DMS79 treated with DMSO at 0.1 percent for 48 hours (cell line): ENCODE measurements around the gene AKAP13.
A peak's percentile ranks its signal among the peaks of the same experiment; 100 is the strongest.
"Not testable (repeated sequence)": the region's sequence is repeated elsewhere in the genome, so short reads cannot be mapped to it uniquely, and the experiment has no call there.

ENCODE experiments used
- DNase-seq: peaks from one replicate; lab custom pipeline; 2025; lab: John Stamatoyannopoulos, UW

The AKAP13 gene, protein sequence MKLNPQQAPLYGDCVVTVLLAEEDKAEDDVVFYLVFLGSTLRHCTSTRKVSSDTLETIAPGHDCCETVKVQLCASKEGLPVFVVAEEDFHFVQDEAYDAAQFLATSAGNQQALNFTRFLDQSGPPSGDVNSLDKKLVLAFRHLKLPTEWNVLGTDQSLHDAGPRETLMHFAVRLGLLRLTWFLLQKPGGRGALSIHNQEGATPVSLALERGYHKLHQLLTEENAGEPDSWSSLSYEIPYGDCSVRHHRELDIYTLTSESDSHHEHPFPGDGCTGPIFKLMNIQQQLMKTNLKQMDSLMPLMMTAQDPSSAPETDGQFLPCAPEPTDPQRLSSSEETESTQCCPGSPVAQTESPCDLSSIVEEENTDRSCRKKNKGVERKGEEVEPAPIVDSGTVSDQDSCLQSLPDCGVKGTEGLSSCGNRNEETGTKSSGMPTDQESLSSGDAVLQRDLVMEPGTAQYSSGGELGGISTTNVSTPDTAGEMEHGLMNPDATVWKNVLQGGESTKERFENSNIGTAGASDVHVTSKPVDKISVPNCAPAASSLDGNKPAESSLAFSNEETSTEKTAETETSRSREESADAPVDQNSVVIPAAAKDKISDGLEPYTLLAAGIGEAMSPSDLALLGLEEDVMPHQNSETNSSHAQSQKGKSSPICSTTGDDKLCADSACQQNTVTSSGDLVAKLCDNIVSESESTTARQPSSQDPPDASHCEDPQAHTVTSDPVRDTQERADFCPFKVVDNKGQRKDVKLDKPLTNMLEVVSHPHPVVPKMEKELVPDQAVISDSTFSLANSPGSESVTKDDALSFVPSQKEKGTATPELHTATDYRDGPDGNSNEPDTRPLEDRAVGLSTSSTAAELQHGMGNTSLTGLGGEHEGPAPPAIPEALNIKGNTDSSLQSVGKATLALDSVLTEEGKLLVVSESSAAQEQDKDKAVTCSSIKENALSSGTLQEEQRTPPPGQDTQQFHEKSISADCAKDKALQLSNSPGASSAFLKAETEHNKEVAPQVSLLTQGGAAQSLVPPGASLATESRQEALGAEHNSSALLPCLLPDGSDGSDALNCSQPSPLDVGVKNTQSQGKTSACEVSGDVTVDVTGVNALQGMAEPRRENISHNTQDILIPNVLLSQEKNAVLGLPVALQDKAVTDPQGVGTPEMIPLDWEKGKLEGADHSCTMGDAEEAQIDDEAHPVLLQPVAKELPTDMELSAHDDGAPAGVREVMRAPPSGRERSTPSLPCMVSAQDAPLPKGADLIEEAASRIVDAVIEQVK (N-terminal part only)

GRCh38 chr15:85380217-85380811 is at the start of gene AKAP13:
TSS of gene AKAP13 (plus strand) at chr15:85380603. CDS start at chr15:85485721, 105,118 bp downstream.
- peak; percentile 74 for DNase-seq

- DNase-seq = peak; percentile 22
Measured at GRCh38 chr15:85330901-85331588, 49.4 kb upstream of the AKAP13 start.

DNA sequence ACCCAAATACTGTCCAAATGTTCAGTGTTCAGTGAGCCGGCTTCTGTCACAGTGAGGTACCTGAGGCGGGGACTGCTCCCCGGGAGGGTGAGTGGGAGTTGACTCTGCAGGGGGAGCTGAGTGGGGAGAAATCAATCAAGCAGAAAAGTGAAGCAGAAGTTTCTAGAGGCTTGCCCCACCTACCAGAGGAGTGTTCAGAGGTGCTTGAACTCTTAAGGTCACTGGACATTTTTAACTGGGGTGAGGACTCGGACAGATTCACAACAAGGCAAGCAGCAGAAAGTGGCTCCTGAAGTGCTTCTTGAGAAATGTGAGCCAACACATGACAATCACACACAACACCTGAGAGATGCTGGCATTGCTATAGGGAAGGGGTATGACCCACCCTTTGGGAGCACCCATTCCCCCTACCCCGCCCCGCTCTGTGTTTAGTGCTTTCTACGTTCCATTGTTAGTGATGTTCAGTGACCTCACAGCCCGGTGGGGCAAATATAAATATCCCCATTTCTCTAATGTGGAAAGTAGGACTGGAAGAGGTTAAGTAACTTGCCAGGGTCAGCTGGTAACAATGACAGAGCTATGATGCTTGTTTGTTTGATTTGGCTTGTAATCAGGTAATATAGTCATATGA is 48.6 kb upstream of the AKAP13 start:
- DNase-seq = no peak

- no peak for DNase-seq
Measured at GRCh38 chr15:85333132-85333831, 47.1 kb upstream of the AKAP13 start.

DNA sequence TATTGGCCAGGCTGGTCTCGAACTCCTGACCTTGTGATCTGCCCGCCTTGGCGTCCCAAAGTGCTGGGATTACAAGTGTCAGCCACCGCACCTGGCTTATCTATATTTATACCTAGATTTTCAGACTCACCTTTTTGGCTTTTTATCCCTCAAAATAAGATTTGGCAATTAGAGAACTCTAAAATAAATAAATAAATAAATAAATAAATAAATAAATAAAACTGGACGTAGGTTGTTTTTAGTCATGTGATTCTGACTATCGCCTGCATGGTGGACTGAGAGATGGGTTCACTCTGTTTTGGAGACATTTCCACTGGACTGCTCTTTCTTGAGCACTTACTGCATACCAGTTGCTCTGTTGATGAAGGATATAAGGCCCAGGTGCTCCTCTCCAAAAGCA is 46.2 kb upstream of the AKAP13 start:
- no peak for DNase-seq

DNA sequence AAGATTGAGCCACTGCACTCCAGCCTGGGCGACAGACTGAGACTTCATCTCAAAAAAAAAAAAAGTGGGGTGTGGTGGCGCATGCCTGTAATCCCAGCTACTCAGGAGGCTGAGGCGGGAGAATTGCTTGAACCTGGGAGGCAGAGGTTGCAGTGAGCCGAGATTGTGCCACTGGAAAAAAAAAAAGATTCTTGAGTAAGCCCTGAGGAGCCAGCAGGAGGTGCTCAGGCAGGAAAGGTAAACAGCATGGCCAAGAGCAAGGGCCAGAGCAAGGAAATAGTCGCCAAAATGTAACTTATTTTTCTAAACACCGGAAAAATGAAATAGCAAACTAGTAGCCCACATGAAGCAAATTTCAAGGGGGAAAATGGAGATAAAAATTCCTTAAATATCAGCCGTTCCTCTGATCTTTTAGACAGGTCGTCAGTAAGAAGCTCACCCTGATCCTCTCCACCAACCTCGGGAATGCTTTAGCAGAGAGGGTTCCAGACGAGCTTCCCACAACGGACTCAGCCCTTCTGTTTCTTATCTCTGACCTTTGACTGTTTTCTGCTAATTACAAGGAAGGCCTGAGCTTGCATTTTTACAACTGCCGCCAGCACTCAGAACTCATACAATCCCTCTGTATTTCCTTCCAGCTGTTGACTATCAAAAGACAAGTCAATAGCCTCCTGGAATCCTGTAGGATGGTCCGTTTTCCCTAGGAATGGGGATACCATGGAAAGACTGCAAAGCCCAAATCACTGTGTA is 45.0 kb upstream of the AKAP13 start:
- no peak for DNase-seq

GRCh38 chr15:85336880-85337279 is 43.5 kb upstream of the AKAP13 start:
- no peak for DNase-seq

DNA sequence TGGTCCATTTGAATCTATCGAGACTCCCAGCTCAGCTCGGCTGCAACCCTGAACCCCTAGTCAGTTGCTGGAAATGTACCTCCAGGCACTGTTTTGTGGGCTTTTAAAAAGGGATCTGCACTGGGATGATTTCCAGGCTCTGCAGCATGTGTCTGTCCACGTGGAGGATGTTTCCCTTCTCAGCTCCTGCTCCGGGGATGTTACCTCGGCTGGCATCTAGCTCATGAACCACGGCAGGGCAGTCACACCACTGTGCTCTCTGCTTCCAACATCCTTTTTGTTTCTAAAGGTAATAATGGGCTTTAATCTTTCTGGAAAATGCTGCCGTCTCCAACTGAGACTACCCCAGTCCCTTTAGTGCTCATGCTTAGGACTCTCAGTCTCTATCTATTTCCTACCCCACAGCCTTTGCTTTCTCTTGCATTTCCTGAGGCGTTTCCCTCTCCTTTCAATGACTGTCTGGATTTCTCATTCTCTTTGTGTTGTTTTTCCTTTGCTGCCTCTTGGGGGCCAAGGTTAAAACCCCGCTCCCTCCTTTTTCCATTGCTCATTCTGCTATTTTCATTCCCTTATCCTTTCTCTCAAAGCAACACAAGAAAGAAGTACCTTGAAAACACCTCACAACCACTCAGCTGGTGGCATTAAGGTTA is 42.9 kb upstream of the AKAP13 start:
- DNase-seq = no peak

DNA sequence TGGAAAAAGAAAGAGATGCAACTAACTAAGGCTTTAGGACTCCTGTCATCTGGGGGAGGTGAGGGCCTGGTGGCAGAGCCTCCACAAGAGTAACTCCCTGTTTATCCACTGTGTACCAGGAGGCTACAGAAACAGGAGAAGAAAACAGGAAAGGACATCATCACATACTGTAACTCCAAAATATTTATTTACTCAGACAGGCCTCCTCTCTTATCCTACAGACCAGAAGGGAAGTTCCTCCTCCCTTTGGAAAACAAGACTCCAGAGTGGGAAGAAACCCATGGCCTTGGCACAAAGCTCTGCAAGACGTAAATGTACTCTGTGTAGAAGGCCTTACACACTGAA is 40.1 kb upstream of the AKAP13 start:
- DNase-seq = no peak

DNA sequence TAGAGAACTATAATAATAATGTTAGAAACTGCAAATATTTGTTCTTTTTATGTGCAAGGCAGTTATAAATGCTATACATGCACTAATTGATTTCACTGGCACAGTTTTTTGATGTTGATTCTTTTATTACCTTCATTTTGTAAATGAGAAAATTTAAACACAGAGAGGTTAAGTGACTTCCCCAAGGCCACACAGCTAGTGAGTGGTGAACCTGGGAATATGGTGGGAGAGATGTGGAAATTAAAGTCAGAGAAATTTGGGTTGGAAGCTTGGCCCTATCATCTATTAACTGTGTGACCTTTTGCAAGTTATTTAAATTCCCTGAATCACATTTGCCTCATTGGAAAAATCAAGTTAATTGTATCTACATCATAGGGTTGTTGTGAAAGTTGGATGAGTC is 39.6 kb upstream of the AKAP13 start:
- no peak for DNase-seq

- DNase-seq = not testable (repeated sequence)
Measured at GRCh38 chr15:85342163-85342562, 38.2 kb upstream of the AKAP13 start.

GRCh38 chr15:85343443-85343842 is 37.0 kb upstream of the AKAP13 start:
- not testable (repeated sequence) for DNase-seq

DNA sequence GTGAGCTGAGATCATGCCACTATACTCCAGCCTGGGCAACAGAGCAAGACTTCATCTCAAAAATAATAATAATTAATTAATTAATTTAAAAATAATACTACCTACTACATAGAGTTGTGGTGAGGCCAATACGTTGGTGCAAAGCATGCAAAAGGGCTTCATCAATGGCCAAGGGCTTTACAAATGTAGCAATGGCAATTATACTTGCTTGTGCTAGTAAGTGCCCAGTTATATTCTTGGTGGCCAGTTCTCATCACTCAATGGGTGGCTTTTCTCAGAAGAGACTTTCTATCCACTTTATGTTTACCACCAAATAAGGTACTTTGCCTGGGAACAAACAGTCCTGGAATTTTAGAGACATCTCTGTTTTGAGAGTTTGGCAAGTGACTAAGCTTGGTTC is 36.2 kb upstream of the AKAP13 start:
- not testable (repeated sequence) for DNase-seq

- not testable (repeated sequence) for DNase-seq
Measured at GRCh38 chr15:85344653-85345114, 35.7 kb upstream of the AKAP13 start.

- not testable (repeated sequence) for DNase-seq
Measured at GRCh38 chr15:85345196-85345918, 35.0 kb upstream of the AKAP13 start.

DNA sequence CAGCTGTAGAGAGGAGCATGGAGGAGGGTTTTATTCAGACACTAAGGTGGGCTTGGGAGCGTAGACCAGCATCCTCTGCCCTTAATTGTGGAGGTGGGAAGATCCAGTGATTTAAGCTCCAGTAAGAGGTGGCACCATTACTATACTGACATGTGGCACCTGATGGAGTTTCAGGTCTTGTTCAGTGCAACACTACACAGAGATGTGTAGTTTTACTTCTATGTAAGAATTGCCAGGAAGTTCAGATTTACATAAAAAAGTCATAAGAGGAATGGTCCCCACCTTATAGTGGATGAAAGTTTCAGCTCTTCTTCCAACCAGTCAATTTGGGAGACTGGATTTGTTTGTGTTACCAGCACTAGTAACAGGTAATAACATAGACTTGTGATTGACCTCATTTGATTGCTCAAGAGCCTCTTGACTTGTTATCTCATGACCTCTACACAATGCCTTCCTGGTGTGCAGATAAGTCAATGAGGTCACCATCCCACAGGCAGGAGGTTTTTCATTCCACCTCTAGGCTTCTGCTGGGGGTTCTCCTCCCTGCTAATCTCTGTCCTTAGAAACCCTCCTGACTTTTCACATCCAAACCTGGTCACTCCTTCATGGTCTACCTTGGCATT is 33.8 kb upstream of the AKAP13 start:
- DNase-seq = not testable (repeated sequence)

DNA sequence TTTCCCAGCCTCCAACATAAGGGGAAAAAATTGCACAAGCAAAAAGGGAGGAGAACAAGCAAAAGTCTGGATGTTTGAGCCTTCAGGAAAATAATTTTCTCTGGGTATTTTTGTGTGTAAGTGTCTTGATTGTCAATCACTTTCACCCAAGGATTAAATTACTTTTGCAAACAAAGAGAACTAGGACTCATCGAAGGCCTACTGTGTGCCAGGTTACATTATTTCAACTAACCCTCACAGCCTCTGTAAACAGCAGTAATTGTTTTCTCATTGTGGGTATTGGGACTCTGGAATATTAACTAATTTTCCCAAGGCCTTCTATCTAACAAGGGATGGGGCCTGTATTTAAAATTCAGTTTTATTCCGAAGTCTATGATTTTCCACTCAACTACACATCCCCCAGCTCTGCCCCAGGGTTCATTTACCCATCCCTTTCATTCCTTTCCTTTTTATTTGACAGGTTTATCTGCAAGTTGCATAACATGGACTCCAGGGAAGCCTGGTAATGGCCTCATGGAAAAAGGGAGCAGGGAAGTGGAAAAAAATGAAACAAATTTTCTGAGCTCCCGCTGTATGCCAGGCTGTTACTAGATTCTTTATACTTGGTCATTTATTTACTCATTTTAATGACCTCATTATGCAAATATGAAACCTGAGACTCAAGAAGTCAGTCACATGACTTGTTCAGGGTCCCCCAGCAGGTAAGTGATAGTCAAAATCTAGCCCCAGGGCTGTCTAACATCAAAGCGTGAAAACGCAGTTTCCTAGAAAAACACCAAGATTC is 32.9 kb upstream of the AKAP13 start:
- not testable (repeated sequence) for DNase-seq
